Measurements from ENCODE around the gene IARS1.

Gene IARS1

DNA sequence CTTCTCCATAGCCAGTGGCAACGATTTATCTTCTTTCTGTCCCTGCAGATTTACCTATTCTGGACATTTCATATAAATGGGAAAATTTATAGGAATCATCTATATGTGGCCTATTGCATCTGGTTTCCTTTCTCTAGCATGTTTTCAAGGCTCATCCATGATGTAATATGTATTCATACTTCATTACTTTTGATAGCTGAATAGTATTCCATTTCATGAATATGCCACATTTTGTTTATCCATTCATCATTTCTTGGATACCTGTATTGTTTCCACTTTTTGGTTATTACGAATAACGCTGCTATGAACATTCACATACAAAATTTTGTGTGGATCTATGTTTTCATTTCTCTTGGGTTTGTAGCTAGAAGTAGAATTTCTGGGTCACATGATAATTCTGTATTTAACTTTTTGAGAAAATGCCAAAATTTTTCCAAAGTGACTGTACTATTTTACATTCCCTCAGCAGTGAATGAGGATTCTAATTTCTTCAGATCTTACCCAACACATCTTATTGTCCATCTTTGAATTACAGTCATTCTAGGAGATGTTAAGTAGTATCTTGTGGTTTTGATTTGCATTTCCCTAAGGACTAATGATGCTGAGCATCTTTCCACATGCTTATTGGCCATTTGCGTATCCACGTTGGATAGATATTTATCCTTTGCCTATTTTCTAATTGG, 3.6 kb downstream of the IARS1 start:
- Mint-ChIP-seq H3K27ac (no peak overlapping the region), H3K4me3 (no peak overlapping the region), H3K9me3 (no peaks in the 10 kb centered on the region), H3K4me1 (peaks cover 30% of the 10 kb centered on the region), H3K27me3 (ENCODE audit: low read depth) (no peaks in the 10 kb centered on the region), H3K36me3 (ENCODE audit: low read depth) (peaks cover 48% of the 10 kb centered on the region)
- TF ChIP-seq, protein P1, sequence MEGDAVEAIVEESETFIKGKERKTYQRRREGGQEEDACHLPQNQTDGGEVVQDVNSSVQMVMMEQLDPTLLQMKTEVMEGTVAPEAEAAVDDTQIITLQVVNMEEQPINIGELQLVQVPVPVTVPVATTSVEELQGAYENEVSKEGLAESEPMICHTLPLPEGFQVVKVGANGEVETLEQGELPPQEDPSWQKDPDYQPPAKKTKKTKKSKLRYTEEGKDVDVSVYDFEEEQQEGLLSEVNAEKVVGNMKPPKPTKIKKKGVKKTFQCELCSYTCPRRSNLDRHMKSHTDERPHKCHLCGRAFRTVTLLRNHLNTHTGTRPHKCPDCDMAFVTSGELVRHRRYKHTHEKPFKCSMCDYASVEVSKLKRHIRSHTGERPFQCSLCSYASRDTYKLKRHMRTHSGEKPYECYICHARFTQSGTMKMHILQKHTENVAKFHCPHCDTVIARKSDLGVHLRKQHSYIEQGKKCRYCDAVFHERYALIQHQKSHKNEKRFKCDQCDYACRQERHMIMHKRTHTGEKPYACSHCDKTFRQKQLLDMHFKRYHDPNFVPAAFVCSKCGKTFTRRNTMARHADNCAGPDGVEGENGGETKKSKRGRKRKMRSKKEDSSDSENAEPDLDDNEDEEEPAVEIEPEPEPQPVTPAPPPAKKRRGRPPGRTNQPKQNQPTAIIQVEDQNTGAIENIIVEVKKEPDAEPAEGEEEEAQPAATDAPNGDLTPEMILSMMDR (IDR thresholded peaks at IDR 0.05; ENCODE audit: unreplicated experiment in 3 of 3), result no peak

DNA sequence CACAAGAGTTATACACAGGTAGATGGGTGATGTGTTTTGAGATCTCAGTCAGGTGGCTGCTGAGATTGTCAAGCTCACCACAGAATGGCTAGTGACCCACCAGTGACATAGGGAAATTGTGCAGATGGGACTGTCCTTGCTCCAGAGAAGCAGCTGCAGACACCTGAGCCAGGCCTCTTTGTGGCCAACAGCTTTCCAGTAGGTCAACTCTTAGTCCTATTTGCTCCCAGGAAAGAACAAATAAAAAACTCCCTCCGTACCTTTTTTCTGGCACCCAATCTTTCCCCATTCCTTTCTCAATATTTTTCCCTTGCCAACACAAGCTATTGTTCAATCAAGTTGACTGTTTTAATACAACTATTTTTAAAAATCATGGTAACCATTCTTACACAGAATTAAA, 14.2 kb downstream of the IARS1 start:
- TF ChIP-seq, protein P1 (IDR thresholded peaks at IDR 0.05; ENCODE audit: unreplicated experiment in 3 of 3), result no peak
- Mint-ChIP-seq H3K36me3 (ENCODE audit: low read depth) (peaks cover 64% of the 10 kb centered on the region), H3K27me3 (ENCODE audit: low read depth) (no peaks in the 10 kb centered on the region), H3K9me3 (no peaks in the 10 kb centered on the region), H3K4me1 (no peaks in the 10 kb centered on the region), H3K27ac (peak overlapping the region in 1 of 3 experiments; percentile 22), H3K4me3 (no peak overlapping the region)

DNA sequence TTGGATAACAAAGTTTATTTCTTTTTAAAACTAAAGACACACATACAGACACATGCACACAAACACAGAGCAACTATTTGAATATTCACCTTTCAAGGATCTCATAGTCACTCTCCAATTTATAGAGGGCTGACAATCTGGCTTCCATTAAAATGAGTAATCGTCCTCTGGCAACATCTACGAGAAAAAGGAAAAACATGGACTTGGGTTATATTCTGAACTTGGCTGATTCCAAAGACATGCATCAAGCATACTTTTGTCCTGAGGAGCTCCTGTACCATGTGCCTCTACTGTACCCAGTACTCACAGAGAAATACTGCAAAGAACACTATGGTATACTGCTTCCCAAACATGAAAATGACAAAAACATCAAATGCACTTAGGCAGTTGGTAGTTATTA, 15.4 kb downstream of the IARS1 start:
- no peaks in the 10 kb centered on the region for H3K9me3 Mint-ChIP-seq
- no peaks in the 10 kb centered on the region for H3K27me3 Mint-ChIP-seq (ENCODE audit: low read depth)

DNA sequence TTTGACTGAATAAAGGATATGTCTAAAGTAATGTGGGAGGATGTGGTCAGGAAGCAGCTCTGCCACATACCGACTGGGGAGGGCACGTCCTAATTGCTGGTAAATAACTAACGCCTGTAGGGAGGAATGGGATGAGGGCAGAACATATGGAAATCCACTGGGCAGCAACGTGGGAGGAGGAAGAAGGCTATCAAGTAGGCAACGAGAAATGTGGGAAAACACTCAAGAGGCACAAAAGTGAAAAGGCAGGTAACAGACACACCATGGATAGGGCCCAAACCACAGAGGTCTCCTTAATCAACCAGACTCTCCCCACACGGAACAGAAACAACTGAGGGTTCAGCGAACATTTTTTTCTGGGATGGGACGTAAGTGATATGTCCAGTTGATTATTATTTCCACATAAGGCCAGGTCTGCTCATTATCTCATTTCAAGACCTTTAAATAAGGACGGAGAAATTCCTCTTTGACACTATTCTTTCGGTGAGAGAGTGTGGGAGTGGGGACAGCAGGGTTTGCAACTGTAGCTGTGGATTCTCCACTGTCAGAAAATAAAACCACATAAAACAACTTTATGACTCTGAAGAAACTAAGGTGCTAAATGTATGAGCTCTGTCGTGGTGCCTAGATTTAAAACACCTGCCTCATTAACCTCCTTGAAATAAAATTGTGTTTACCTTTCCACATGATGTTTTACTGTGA, 17.0 kb downstream of the IARS1 start:
- Mint-ChIP-seq H3K36me3 (ENCODE audit: low read depth) (peaks cover 75% of the 10 kb centered on the region), H3K4me1 (no peaks in the 10 kb centered on the region), H3K27ac (peak overlapping the region; percentile 76 to 97 (median 90)), H3K27me3 (ENCODE audit: low read depth) (no peaks in the 10 kb centered on the region), H3K4me3 (peak overlapping the region in 2 of 3 experiments; percentile 25 to 31), H3K9me3 (no peaks in the 10 kb centered on the region)
- TF ChIP-seq, protein P1 (IDR thresholded peaks at IDR 0.05; ENCODE audit: unreplicated experiment in 3 of 3), result no peak

More for the DNA sequence above, 15.4 kb downstream of the IARS1 start:
- no peak overlapping the region for H3K4me3 Mint-ChIP-seq
- peaks cover 71% of the 10 kb centered on the region for H3K36me3 Mint-ChIP-seq (ENCODE audit: low read depth)
- peak overlapping the region in 1 of 3 experiments; percentile 97 for H3K27ac Mint-ChIP-seq
- no peaks in the 10 kb centered on the region for H3K4me1 Mint-ChIP-seq
- TF ChIP-seq, protein P1 (IDR thresholded peaks at IDR 0.05; ENCODE audit: unreplicated experiment in 3 of 3), result no peak

DNA sequence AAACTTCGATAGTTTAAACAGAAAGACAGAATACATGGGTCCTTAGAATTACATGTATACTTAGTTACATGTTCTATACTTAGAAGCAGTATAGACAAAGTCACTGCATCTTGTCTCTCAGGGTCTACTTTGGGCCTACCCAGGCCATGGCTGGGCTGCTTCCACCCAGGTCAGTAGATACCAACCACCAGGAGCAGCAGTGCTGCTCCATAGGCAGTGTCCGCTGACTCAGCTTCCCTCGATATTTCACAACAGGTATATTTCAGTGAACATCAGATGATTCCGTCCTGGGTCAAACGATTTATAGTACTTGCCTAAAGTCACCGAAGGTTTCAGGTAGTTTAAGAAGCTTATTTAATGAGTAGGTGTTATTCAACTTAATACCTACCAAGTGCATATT, 18.0 kb downstream of the IARS1 start:
- Mint-ChIP-seq H3K4me3 (no peak overlapping the region), H3K27me3 (ENCODE audit: low read depth) (no peaks in the 10 kb centered on the region), H3K36me3 (ENCODE audit: low read depth) (peaks cover 79% of the 10 kb centered on the region), H3K9me3 (no peaks in the 10 kb centered on the region), H3K27ac (peak overlapping the region; percentile 76 to 97 (median 90)), H3K4me1 (no peaks in the 10 kb centered on the region)
- TF ChIP-seq, protein P1 (IDR thresholded peaks at IDR 0.05; ENCODE audit: unreplicated experiment in 3 of 3), result no peak
